Right cardiac atrium (tissue), 5 donors: ENCODE measurements around the gene RACK1. TPM values are rescaled to one million over a fixed set of nuclear protein-coding genes. Genes with fewer than 3 reads are reported as not detected.

Source experiments
- ATAC-seq, 2 donors: fragments of 200-7000 bp; cut with Tn5 transposase; one replicate each; pipeline versions ENCODE4 v1.8.0 to v1.9.1; 2020; ENCODE audit warnings: moderate library complexity in 2 of 2, mild to moderate bottlenecking in 1 of 2
- DNase-seq, 3 donors: peaks; one replicate each; pipeline ENCODE4 v3.0.0-alpha.2; 2020
- H3K27ac ChIP-seq: one replicate; pipeline ENCODE4 v1.5.1; 2013; ENCODE audit warnings: mild to moderate bottlenecking, low read length, control low read depth, moderate library complexity
- H3K27me3 ChIP-seq: one replicate; pipeline ENCODE4 v1.6.1; 2013; ENCODE audit not compliant: control insufficient read depth, insufficient read depth
- H3K4me1 ChIP-seq: one replicate; pipeline ENCODE4 v1.6.1; 2013; ENCODE audit warnings: low read length; ENCODE audit not compliant: control insufficient read depth, insufficient read depth
- H3K4me3 ChIP-seq: one replicate; pipeline ENCODE4 v1.5.1; 2013; ENCODE audit warnings: low read length, control low read depth
- H3K9me3 ChIP-seq: one replicate; pipeline ENCODE4 v1.6.1; 2013; ENCODE audit warnings: low read length; ENCODE audit not compliant: control insufficient read depth
- WGBS: extraction: QIAGEN DNeasy Blood & Tissue Kit; methylation state at CpG from one replicate; pipeline ENCODE4 v1.1.7; 2013; 5-methylcytosine and 5-hydroxymethylcytosine counted together
- intact Hi-C, 4 donors: fragments of 100-400 bp; cut with DNase I; formaldehyde crosslinking; loops; one replicate each; pipeline versions ENCODE4 v1.11.0 to v1.14.0; 2022 to 2023
- polyA plus RNA-seq: library from polyadenylated mRNA; stranded (reverse); fragments of 200-250 nt; gene quantifications from one replicate; pipeline ENCODE4 v1.2.3, GENCODE V29; 2013
- total RNA-seq, 4 donors: library from RNA; stranded (reverse); fragmentation: NEBNext Ultra II Directional; extraction: Animal tissue kit (Norgen Biotek cat#: 25700); gene quantifications; one replicate each; pipeline ENCODE4 v1.2.1, GENCODE V29; 2021
- donor health status: healthy with polysubstance abuse.
- donor health status: DM: no; HTN: yes; CAD: no.
- donor health status: DM: no; HTN: no; CAD: no.
- donor health status: DM: no; HTN: yes; CAD: no; lungs with severe emphysema.
- donor health status: DM: yes; HTN: yes; CAD: no.

RACK1 gene
- total and polyA plus RNA-seq, 5 donors = 698 to 1,031 (median 753) TPM

DNA sequence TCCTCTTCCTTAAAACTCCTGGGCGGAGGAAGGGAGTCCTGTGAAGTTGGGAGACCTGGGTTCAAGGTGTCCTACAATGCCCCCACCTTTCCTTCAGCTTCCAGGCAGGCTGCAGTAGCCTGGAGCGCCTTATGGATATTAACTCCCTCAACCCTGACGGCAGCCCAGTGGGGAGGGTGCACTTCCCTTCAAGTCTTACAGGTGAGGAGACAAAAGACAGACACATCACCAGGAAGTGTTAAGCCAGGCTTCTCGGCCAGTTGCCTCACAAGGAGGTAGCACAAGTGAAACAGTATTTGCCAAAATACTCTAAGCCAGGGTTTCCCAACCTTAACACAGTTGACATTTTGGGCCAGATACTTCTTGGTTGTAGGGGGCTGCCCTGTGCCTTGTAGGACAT is 42.9 kb downstream of the RACK1 start:
- DNase-seq (no peak), ATAC-seq (no peak)
- 74% methylated on average over 4 of the region's 4 CpGs for WGBS
- intact Hi-C loops = no loop called here
- H3K4me3 ChIP-seq = no peak overlapping the region
- peaks cover 2% of the 10 kb centered on the region for H3K4me1 ChIP-seq
- no peak overlapping the region for H3K27ac ChIP-seq
- no peaks in the 10 kb centered on the region for H3K27me3 ChIP-seq
- no peaks in the 10 kb centered on the region for H3K9me3 ChIP-seq

DNA sequence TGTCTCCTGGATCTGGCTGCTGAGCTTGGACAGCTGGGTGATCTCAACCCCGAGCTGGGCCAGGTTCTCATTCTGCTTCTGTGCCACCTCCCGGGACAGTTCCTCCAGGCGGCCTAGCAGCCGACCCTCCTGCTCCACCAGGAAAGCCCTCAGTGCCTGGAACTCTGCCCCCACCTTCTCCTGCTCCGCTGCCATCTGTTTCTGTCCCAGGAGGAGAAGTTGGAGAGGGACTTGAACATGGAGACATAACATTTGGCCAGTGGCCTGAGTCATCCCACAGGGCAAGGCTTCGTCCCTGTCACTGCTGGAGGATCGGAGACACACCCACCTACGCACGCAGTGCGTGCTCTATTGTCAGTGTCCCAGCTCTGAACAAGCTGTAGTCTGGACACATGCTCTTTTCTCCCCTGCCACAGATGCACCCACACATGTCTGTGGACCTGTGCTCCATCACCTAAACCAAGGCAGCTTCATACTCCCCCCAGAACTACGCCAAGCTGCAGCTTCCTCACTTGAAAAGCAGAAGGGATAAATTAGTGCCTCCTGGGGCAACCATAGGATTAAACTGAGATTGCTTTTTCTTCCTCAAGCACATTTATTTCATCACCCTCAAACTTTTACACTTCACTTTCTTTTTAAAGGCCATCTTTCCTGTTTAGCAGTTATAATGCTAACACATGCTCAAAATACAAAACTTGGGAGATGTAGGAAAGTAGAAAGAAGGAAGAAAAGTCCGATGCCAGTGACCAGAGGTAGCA is 43.6 kb downstream of the RACK1 start:
- no peaks in the 10 kb centered on the region for H3K9me3 ChIP-seq
- 75% methylated on average over 12 of the region's 12 CpGs for WGBS
- H3K27me3 ChIP-seq = no peaks in the 10 kb centered on the region
- H3K27ac ChIP-seq = no peak overlapping the region
- no peak overlapping the region for H3K4me3 ChIP-seq
- DNase-seq (no peak), ATAC-seq (no peak)
- intact Hi-C loops = no loop called here
- H3K4me1 ChIP-seq = no peaks in the 10 kb centered on the region

DNA sequence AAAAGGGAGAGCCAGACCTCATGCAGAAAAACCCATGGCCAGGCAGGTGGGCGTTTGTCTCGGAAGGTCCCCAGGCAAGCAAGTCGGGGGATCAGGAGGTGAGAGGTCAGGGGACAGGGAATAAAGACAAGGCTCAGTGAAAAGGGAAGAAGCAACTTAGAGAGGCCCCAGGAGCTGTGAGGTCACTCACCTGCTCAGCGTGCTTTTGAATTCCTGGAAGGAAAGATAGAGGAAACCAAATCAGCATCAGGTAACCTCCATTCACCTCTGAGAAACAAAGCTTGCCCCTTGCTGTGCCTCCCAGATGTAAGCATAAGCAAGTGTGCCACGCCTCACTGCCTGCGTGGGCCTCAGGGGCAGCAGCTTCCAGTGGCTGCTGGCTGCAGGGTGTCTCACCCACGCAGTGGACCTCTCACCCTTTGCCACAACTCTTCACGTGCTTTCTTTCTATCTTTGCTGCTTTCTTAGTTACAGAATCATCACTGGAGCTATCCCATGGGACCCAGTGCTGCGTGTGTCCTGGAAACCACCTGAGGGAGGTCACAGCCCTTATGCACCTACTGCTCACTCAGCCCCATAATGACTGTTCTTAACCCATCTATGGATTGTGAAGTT is 44.7 kb downstream of the RACK1 start:
- Histone ChIP-seq H3K9me3 (no peaks in the 10 kb centered on the region), H3K27me3 (no peaks in the 10 kb centered on the region), H3K4me1 (peaks cover 4% of the 10 kb centered on the region), H3K4me3 (no peak overlapping the region), H3K27ac (no peak overlapping the region)
- DNase-seq = no peak
- ATAC-seq = no peak
- intact Hi-C loops = no loop called here
- WGBS = 64% methylated on average over 9 of the region's 9 CpGs

DNA sequence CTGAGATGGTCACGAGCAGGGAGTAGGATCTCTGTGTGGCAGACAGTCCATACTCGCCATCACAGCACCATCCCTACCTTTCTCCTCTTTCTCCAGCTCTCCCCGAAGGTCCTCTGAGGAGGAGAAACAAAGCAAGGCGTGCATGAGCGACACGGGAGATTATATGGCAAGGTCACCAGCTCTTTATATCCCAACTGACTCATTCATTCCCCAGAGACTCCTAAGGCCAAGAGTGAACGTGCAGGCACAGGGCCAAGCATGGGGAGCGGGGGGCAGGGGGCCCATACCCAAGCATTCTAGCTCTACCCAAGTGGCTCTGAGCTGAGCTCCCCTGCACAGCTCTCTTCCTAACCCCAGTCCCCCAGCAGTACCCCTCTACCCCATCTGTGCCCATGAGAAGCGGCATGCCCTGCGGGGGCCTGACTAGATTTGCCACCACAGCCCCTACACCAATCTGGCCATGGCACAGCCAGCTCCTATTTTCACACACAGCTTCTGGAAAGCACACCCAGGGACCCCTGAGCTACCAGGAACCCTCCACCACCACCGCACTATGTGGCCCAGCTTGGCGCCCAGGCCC is 45.5 kb downstream of the RACK1 start:
- Histone ChIP-seq H3K4me1 (peaks cover 4% of the 10 kb centered on the region), H3K4me3 (no peak overlapping the region), H3K27me3 (no peaks in the 10 kb centered on the region), H3K9me3 (no peaks in the 10 kb centered on the region), H3K27ac (no peak overlapping the region)
- WGBS = 77% methylated on average over 12 of the region's 12 CpGs
- intact Hi-C loops = no loop called here
- DNase-seq (no peak), ATAC-seq (no peak)

DNA sequence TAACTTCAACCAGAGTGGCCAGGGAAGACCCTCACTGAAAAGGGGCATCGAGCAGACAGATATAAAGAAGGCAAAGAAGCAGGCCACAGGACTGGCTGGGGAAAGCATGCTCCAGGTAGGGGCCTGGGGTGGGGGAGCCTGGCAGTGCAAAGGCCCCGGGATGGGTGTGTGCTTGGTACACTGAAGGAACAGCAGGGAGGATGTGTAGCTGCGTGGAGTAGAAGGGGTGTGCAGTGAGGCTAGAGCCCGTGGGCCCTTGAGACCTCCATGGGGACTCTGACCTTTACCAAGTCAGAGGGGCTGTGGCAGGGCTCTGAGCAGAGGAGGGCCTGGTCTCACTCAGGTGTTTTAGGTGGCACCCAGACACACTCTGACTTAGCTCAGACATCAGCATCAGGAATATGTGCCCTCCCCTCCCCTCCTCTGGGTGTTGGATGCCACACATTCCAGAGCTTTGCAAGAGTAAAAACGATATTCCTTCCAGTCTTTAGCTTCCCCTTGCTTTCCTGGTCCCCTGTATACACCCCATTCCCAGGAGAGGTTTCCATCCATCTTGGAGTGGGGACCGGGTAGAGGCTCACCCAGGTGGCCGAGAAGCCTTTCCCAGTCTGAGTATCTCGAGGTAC is 46.3 kb downstream of the RACK1 start:
- 72% methylated on average over 8 of the region's 8 CpGs for WGBS
- ATAC-seq (no peak), DNase-seq (no peak)
- H3K27me3 ChIP-seq = no peaks in the 10 kb centered on the region
- intact Hi-C loops = no loop called here
- H3K4me1 ChIP-seq = peaks cover 5% of the 10 kb centered on the region
- no peak overlapping the region for H3K4me3 ChIP-seq
- no peaks in the 10 kb centered on the region for H3K9me3 ChIP-seq
- H3K27ac ChIP-seq = no peak overlapping the region

DNA sequence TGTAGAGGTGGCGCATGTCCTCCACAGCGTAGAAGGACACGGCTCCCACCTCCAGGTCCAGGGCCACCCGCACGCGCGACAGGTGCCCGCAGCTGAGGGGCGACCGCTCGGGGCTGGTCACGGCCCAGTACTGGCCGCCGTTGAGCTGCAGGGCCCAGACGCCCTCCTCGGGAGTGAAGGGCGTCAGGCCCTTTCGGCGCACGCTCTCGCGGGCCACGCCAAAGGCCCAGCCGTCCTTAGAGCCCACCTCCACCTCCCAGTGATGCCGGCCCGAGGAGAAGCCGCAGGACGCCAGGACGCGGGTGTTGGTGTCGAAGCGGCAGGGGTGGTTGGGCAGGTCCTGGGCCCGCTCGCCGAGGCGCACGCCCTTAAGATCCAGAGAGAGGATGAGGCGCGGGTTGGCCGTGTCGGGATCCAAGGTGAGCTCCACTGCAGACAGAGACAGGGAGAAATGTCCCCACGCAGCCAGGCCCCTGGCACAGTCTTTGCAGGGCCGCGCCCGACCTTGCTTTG is 48.4 kb downstream of the RACK1 start:
- WGBS = 71% methylated on average over 45 of the region's 45 CpGs
- Histone ChIP-seq H3K27ac (no peak overlapping the region), H3K4me3 (no peak overlapping the region), H3K27me3 (no peaks in the 10 kb centered on the region), H3K4me1 (peaks cover 7% of the 10 kb centered on the region), H3K9me3 (no peaks in the 10 kb centered on the region)
- DNase-seq = no peak
- intact Hi-C loops = no loop called here
- ATAC-seq = no peak

DNA sequence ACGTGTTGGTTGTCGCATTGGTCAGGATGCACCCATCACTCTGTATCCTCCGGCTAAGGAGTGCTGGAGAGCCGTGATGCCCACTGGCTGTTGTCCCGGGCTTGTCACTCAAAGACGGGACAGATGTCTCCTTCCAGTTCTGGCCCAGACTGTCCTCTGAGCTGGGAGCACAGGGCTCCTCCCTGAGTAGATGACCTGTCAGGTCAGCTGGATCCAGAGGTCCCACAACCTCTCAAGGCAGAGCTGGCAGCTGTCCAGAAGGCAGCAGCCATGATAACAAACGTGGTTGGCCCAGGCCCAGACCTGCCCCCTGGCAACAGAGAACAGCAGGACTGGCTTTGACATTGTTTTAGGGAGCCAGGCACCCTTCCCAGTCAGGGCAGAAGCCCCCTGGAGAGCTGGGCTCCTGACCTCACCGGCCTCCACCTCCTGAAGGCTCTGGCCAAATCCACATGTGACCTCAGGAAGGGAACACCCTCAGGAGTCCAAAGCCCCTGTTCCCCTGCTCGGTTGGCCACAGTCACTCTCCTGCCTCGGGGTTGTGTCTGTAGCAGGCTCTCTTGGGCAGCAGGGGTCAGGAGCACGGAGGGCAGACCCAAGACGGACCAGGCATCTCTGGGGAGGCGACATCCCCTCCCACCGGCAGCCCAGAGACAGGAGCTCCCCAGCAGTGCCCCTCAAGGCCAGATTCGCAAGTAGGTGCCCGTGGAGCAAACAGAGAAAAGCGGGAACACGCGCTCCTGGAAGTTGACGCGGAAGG is 49.0 kb downstream of the RACK1 start:
- H3K27me3 ChIP-seq = no peaks in the 10 kb centered on the region
- DNase-seq (peak in 1 of 3 donors; percentile 80), ATAC-seq (no peak)
- WGBS = 58% methylated on average over 21 of the region's 21 CpGs
- no peaks in the 10 kb centered on the region for H3K9me3 ChIP-seq
- peaks cover 7% of the 10 kb centered on the region for H3K4me1 ChIP-seq
- H3K4me3 ChIP-seq = no peak overlapping the region
- no peak overlapping the region for H3K27ac ChIP-seq
- intact Hi-C loops = no loop called here

DNA sequence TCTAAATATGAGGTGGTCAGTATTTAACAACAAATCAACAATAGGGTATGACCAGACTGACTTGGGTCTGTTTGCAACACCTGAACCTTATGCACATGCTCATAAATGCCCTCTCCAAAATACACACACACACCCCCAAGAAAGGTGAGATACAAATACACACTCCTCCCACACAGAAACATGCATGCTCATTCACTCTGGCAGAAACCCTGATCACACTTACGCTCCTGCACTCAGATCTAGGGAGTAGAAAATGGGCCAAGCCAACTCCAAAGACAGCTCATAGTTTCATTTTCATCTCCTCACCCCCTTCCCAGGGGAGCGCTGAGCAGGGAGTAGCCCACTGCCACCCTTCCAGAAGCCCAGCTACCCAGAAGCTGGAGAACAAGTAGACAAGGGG is 50.0 kb downstream of the RACK1 start:
- no peak overlapping the region for H3K4me3 ChIP-seq
- no peaks in the 10 kb centered on the region for H3K27me3 ChIP-seq
- H3K9me3 ChIP-seq = no peaks in the 10 kb centered on the region
- H3K27ac ChIP-seq = no peak overlapping the region
- intact Hi-C loops = loop anchor here in 1 of 4 donors (2.0 kb wide), 1 partner anchor 13 kb away; no protein-coding TSS in a partner anchor
- ATAC-seq = no peak
- WGBS = 89% methylated on average over 2 of the region's 2 CpGs
- DNase-seq = no peak
- H3K4me1 ChIP-seq = peaks cover 7% of the 10 kb centered on the region

DNA sequence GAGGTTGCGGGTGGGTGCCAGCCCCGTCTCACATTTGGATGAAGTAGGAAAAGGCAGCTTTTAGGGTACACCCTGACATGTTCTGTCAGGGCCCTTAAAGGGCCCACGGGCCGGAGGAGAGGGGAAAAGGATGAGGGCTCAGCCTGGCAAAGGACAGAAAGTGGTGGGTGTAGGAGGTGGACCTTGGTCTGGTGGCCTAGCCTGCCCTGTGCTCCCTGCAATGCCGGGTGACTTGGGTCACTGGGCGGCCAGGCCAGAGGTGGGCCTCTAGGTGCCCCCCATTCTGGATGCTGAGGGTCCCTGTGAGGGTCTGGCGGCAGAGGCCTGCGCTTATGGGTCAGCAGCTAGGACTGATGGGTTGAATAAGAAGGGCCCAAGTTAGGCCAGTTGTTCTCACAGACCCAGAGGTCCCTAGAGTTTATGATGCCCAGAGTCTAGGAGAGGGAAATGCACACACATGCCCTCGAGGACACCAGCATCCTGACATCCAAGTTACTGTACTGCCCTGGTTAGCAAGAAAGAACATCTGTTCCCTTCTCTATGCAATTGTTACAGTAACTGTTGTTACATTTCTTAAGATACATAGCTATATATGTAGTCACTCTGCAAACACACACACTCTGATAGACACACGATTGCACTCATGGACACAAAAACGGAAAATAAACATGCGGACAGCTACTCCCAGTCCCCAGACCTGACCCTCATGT is 51.2 kb downstream of the RACK1 start:
- DNase-seq = peak in 1 of 3 donors; percentile 69
- Histone ChIP-seq H3K4me3 (peak overlapping the region; percentile 76), H3K4me1 (peaks cover 7% of the 10 kb centered on the region), H3K9me3 (no peaks in the 10 kb centered on the region), H3K27me3 (no peaks in the 10 kb centered on the region), H3K27ac (peak overlapping the region; percentile 96)
- 57% methylated on average over 12 of the region's 12 CpGs for WGBS
- no peak for ATAC-seq
- intact Hi-C loops = loop anchor here in 1 of 4 donors (2.0 kb wide), 1 partner anchor 14 kb away; no protein-coding TSS in a partner anchor
